Tibial nerve (tissue), 3 donors: ENCODE results near the gene OTOF.

Experiments used
- POLR2A ChIP-seq, 2 donors: fragments of 450-650 bp; IDR thresholded peaks; one replicate each; pipeline ENCODE4 v1.6.1; 2017; ENCODE audit warnings: antibody characterized with exemption in 2 of 2, mild to moderate bottlenecking in 2 of 2, moderate library complexity in 2 of 2
- TF ChIP-seq, protein P1 (sequence below), 5 experiments: fragments of 200-600 bp in 3 of 5; fragments of 450-650 bp in 2 of 5; sonication (generic) in 3 of 5; IDR thresholded peaks; one replicate each; pipeline ENCODE4 v1.5.1; 2016 to 2019; ENCODE audit warnings: antibody characterized with exemption in 5 of 5, mild to moderate bottlenecking in 3 of 5, moderate library complexity in 2 of 5

DNA sequence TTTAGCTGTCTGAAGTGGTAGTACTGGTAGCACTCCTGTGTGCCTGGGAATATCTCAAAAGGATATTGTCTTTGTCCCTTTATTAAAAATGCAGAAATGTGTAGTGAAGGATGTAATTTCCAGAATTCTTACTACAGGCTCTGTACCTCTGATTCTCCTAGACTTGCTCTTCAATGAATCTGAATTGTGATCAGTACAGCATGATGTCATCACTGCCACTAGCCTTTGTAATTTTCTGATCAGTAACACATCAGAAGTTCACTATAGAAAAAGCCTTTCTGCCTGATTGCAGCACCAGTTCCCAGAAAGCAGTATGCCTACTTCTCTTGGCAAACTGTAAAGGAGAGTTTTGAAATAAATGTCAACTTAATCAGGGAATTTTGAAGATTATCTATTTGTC lies 29.2 kb upstream of the OTOF start:
- TF ChIP-seq POLR2A (IDR thresholded peaks at IDR 0.05): no peak
- TF ChIP-seq, protein P1, sequence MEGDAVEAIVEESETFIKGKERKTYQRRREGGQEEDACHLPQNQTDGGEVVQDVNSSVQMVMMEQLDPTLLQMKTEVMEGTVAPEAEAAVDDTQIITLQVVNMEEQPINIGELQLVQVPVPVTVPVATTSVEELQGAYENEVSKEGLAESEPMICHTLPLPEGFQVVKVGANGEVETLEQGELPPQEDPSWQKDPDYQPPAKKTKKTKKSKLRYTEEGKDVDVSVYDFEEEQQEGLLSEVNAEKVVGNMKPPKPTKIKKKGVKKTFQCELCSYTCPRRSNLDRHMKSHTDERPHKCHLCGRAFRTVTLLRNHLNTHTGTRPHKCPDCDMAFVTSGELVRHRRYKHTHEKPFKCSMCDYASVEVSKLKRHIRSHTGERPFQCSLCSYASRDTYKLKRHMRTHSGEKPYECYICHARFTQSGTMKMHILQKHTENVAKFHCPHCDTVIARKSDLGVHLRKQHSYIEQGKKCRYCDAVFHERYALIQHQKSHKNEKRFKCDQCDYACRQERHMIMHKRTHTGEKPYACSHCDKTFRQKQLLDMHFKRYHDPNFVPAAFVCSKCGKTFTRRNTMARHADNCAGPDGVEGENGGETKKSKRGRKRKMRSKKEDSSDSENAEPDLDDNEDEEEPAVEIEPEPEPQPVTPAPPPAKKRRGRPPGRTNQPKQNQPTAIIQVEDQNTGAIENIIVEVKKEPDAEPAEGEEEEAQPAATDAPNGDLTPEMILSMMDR (IDR thresholded peaks at IDR 0.05): no peak
